GM19452 (cell line): ENCODE measurements around the gene RSPO1.

Experiments
- ATAC-seq: cut with Tn5 transposase; IDR thresholded peaks from one replicate; pipeline ENCODE4 v1.9.1; 2021; ENCODE audit not compliant: unreplicated experiment

The RSPO1 gene

GRCh38 chr1:37657620-37658412 is 23.1 kb upstream of the RSPO1 start:
- ATAC-seq = no peak

GRCh38 chr1:37656881-37657280 is 22.2 kb upstream of the RSPO1 start:
- no peak for ATAC-seq

GRCh38 chr1:37656026-37656425 is 21.3 kb upstream of the RSPO1 start:
- ATAC-seq = no peak

- ATAC-seq = no peak
Measured at GRCh38 chr1:37655274-37655673, 20.6 kb upstream of the RSPO1 start.

- no peak for ATAC-seq
Measured at GRCh38 chr1:37653906-37654305, 19.2 kb upstream of the RSPO1 start.

- no peak for ATAC-seq
Measured at GRCh38 chr1:37652976-37653375, 18.3 kb upstream of the RSPO1 start.

- no peak for ATAC-seq
Measured at GRCh38 chr1:37651803-37652202, 17.1 kb upstream of the RSPO1 start.

GRCh38 chr1:37650721-37651120 is 16.0 kb upstream of the RSPO1 start:
- no peak for ATAC-seq

GRCh38 chr1:37650173-37650572 is 15.5 kb upstream of the RSPO1 start:
- no peak for ATAC-seq

- no peak for ATAC-seq
Measured at GRCh38 chr1:37647281-37647680, 12.6 kb upstream of the RSPO1 start.

GRCh38 chr1:37641059-37641458 is 6.4 kb upstream of the RSPO1 start:
- no peak for ATAC-seq

GRCh38 chr1:37636435-37636834 is 1.7 kb upstream of the RSPO1 start:
- ATAC-seq = no peak

GRCh38 chr1:37634992-37635902 is 555 bp upstream of the RSPO1 start:
- no peak for ATAC-seq

- ATAC-seq = no peak
Measured at GRCh38 chr1:37633938-37634243, 801 bp downstream of the RSPO1 start.

- no peak for ATAC-seq
Measured at GRCh38 chr1:37633040-37633937, 1.4 kb downstream of the RSPO1 start.

GRCh38 chr1:37631036-37631435 is 3.7 kb downstream of the RSPO1 start:
- no peak for ATAC-seq

- ATAC-seq = no peak
Measured at GRCh38 chr1:37630426-37631028, 4.2 kb downstream of the RSPO1 start.

- ATAC-seq = no peak
Measured at GRCh38 chr1:37629726-37630425, 4.8 kb downstream of the RSPO1 start.

- ATAC-seq = no peak
Measured at GRCh38 chr1:37629008-37629407, 5.7 kb downstream of the RSPO1 start.

GRCh38 chr1:37628026-37628556 is 6.6 kb downstream of the RSPO1 start:
- ATAC-seq = no peak
